C4-2B (cell line): Measurements from ENCODE around the gene XNDC1N.
"Not testable (repeated sequence)": the region's sequence is repeated elsewhere in the genome, so short reads cannot be mapped to it uniquely, and the experiment has no call there.

ENCODE experiments used
- CTCF ChIP-seq: fragments of 450-650 bp; conservative IDR thresholded peaks from 2 replicates; pipeline ENCODE4 v1.5.1; 2017; ENCODE audit warnings: mild to moderate bottlenecking
- ZFX ChIP-seq: fragments of 450-650 bp; IDR thresholded peaks from 2 replicates; pipeline ENCODE4 v1.6.1; 2017

GRCh38 chr11:71885806-71886205 lies 42.6 kb downstream of the XNDC1N start:
- TF ChIP-seq CTCF, ZFX: not testable (repeated sequence)
